ENCODE data around the gene MASP1.

The MASP1 gene

GRCh38 chr3:187266691-187267090 is 24.8 kb downstream of the MASP1 start:
- Mint-ChIP-seq H3K27me3 (peaks cover 41 to 77% of the 10 kb centered on the region in 2 donors), H3K4me1 (ENCODE audit: low read depth in 2 of 2) (no peaks in the 10 kb centered on the region), H3K36me3 (ENCODE audit: insufficient read depth) (peaks cover 2% of the 10 kb centered on the region), H3K4me3 (no peak overlapping the region), H3K27ac (no peak overlapping the region), H3K9me3 (no peaks in the 10 kb centered on the region)
- ATAC-seq (replicated peaks) (no peak), DNase-seq (no peak)

- no peaks in the 10 kb centered on the region for H3K4me1 Mint-ChIP-seq (ENCODE audit: low read depth in 2 of 2)
- no peaks in the 10 kb centered on the region for H3K9me3 Mint-ChIP-seq
- peaks cover 2% of the 10 kb centered on the region for H3K36me3 Mint-ChIP-seq (ENCODE audit: insufficient read depth)
- DNase-seq (no peak), ATAC-seq (replicated peaks) (no peak)
- H3K27ac Mint-ChIP-seq: no peak overlapping the region
- peaks cover 39 to 81% of the 10 kb centered on the region in 2 donors for H3K27me3 Mint-ChIP-seq
- H3K4me3 Mint-ChIP-seq: no peak overlapping the region
Observed at GRCh38 chr3:187265461-187265955, 26.0 kb downstream of the MASP1 start.

GRCh38 chr3:187264911-187265310 is 26.6 kb downstream of the MASP1 start:
- Mint-ChIP-seq H3K4me1 (ENCODE audit: low read depth in 2 of 2) (no peaks in the 10 kb centered on the region), H3K4me3 (no peak overlapping the region), H3K9me3 (no peaks in the 10 kb centered on the region), H3K36me3 (ENCODE audit: insufficient read depth) (peaks cover 2% of the 10 kb centered on the region), H3K27ac (no peak overlapping the region), H3K27me3 (peaks cover 37 to 81% of the 10 kb centered on the region in 2 donors)
- ATAC-seq (replicated peaks) (no peak), DNase-seq (no peak)

GRCh38 chr3:187264021-187264420 is 27.5 kb downstream of the MASP1 start:
- no peaks in the 10 kb centered on the region for H3K9me3 Mint-ChIP-seq

GRCh38 chr3:187263270-187263669 is 28.3 kb downstream of the MASP1 start:
- Mint-ChIP-seq H3K4me3 (no peak overlapping the region), H3K36me3 (ENCODE audit: insufficient read depth) (peaks cover 2% of the 10 kb centered on the region), H3K27ac (no peak overlapping the region), H3K4me1 (ENCODE audit: low read depth in 2 of 2) (no peaks in the 10 kb centered on the region), H3K27me3 (peaks cover 51 to 83% of the 10 kb centered on the region in 2 donors), H3K9me3 (no peaks in the 10 kb centered on the region)
- no peak for DNase-seq
- ATAC-seq (replicated peaks): no peak

More at GRCh38 chr3:187264021-187264420, 27.5 kb downstream of the MASP1 start:
- Mint-ChIP-seq H3K27me3 (peaks cover 44 to 82% of the 10 kb centered on the region in 2 donors), H3K36me3 (ENCODE audit: insufficient read depth) (peaks cover 2% of the 10 kb centered on the region), H3K4me3 (no peak overlapping the region), H3K4me1 (ENCODE audit: low read depth in 2 of 2) (no peaks in the 10 kb centered on the region), H3K27ac (no peak overlapping the region)
- no peak for DNase-seq
- no peak for ATAC-seq (replicated peaks)

GRCh38 chr3:187262360-187262759 is 29.2 kb downstream of the MASP1 start:
- no peak for ATAC-seq (replicated peaks)
- no peak overlapping the region for H3K4me3 Mint-ChIP-seq
- no peaks in the 10 kb centered on the region for H3K4me1 Mint-ChIP-seq (ENCODE audit: low read depth in 2 of 2)
- H3K27ac Mint-ChIP-seq: no peak overlapping the region
- H3K36me3 Mint-ChIP-seq (ENCODE audit: insufficient read depth): peaks cover 2% of the 10 kb centered on the region
- H3K27me3 Mint-ChIP-seq: peaks cover 45 to 83% of the 10 kb centered on the region in 2 donors
- no peak for DNase-seq
- H3K9me3 Mint-ChIP-seq: no peaks in the 10 kb centered on the region

GRCh38 chr3:187261541-187261969 is 30.0 kb downstream of the MASP1 start:
- DNase-seq: no peak
- no peaks in the 10 kb centered on the region for H3K4me1 Mint-ChIP-seq (ENCODE audit: low read depth in 2 of 2)
- peaks cover 44 to 86% of the 10 kb centered on the region in 2 donors for H3K27me3 Mint-ChIP-seq

GRCh38 chr3:187259171-187259570 is 32.4 kb downstream of the MASP1 start:
- Mint-ChIP-seq H3K4me3 (no peak overlapping the region), H3K27me3 (peaks cover 26 to 80% of the 10 kb centered on the region in 2 donors), H3K27ac (no peak overlapping the region), H3K9me3 (no peaks in the 10 kb centered on the region), H3K4me1 (ENCODE audit: low read depth in 2 of 2) (no peaks in the 10 kb centered on the region), H3K36me3 (ENCODE audit: insufficient read depth) (peaks cover 2% of the 10 kb centered on the region)
- DNase-seq (no peak), ATAC-seq (replicated peaks) (no peak)

More at GRCh38 chr3:187261541-187261969, 30.0 kb downstream of the MASP1 start:
- Mint-ChIP-seq H3K36me3 (ENCODE audit: insufficient read depth) (peaks cover 2% of the 10 kb centered on the region), H3K4me3 (no peak overlapping the region), H3K27ac (no peak overlapping the region), H3K9me3 (no peaks in the 10 kb centered on the region)
- ATAC-seq (replicated peaks): no peak

- ATAC-seq (replicated peaks) (no peak), DNase-seq (no peak)
- Mint-ChIP-seq H3K27ac (no peak overlapping the region), H3K9me3 (no peaks in the 10 kb centered on the region), H3K4me3 (no peak overlapping the region), H3K36me3 (ENCODE audit: insufficient read depth) (peaks cover 2% of the 10 kb centered on the region), H3K4me1 (ENCODE audit: low read depth in 2 of 2) (no peaks in the 10 kb centered on the region), H3K27me3 (peaks cover 26 to 86% of the 10 kb centered on the region in 2 donors)
Observed at GRCh38 chr3:187257992-187258692, 33.4 kb downstream of the MASP1 start.

GRCh38 chr3:187257471-187257870 is 34.1 kb downstream of the MASP1 start:
- H3K27ac Mint-ChIP-seq: no peak overlapping the region
- no peaks in the 10 kb centered on the region for H3K4me1 Mint-ChIP-seq (ENCODE audit: low read depth in 2 of 2)
- H3K9me3 Mint-ChIP-seq: no peaks in the 10 kb centered on the region
- H3K4me3 Mint-ChIP-seq: no peak overlapping the region
- DNase-seq (no peak), ATAC-seq (replicated peaks) (no peak)
- peaks cover 30 to 86% of the 10 kb centered on the region in 2 donors for H3K27me3 Mint-ChIP-seq
- H3K36me3 Mint-ChIP-seq (ENCODE audit: insufficient read depth): peaks cover under 1% of the 10 kb centered on the region

- peaks cover 30 to 82% of the 10 kb centered on the region in 2 donors for H3K27me3 Mint-ChIP-seq
- H3K4me3 Mint-ChIP-seq: no peak overlapping the region
- no peak for DNase-seq
- no peaks in the 10 kb centered on the region for H3K36me3 Mint-ChIP-seq (ENCODE audit: insufficient read depth)
- H3K4me1 Mint-ChIP-seq (ENCODE audit: low read depth in 2 of 2): no peaks in the 10 kb centered on the region
- no peak for ATAC-seq (replicated peaks)
- no peak overlapping the region for H3K27ac Mint-ChIP-seq
- no peaks in the 10 kb centered on the region for H3K9me3 Mint-ChIP-seq
Observed at GRCh38 chr3:187256051-187256616, 35.4 kb downstream of the MASP1 start.

GRCh38 chr3:187255314-187255713 is 36.2 kb downstream of the MASP1 start:
- no peak for ATAC-seq (replicated peaks)
- no peak overlapping the region for H3K4me3 Mint-ChIP-seq
- no peaks in the 10 kb centered on the region for H3K9me3 Mint-ChIP-seq
- DNase-seq: no peak
- H3K4me1 Mint-ChIP-seq (ENCODE audit: low read depth in 2 of 2): no peaks in the 10 kb centered on the region
- no peaks in the 10 kb centered on the region for H3K36me3 Mint-ChIP-seq (ENCODE audit: insufficient read depth)
- peaks cover 30 to 74% of the 10 kb centered on the region in 2 donors for H3K27me3 Mint-ChIP-seq
- H3K27ac Mint-ChIP-seq: no peak overlapping the region

GRCh38 chr3:187252311-187252710 is 39.2 kb downstream of the MASP1 start:
- H3K36me3 Mint-ChIP-seq (ENCODE audit: insufficient read depth): no peaks in the 10 kb centered on the region
- H3K9me3 Mint-ChIP-seq: no peaks in the 10 kb centered on the region
- H3K4me3 Mint-ChIP-seq: no peak overlapping the region
- H3K27me3 Mint-ChIP-seq: peaks cover 32 to 73% of the 10 kb centered on the region in 2 donors
- peaks cover 0 to 2% of the 10 kb centered on the region in 2 donors for H3K4me1 Mint-ChIP-seq (ENCODE audit: low read depth in 2 of 2)
- DNase-seq (no peak), ATAC-seq (replicated peaks) (no peak)
- no peak overlapping the region for H3K27ac Mint-ChIP-seq

GRCh38 chr3:187251599-187251998 is 39.9 kb downstream of the MASP1 start:
- DNase-seq (no peak), ATAC-seq (replicated peaks) (no peak)
- Mint-ChIP-seq H3K27ac (no peak overlapping the region), H3K4me1 (ENCODE audit: low read depth in 2 of 2) (peaks cover 0 to 5% of the 10 kb centered on the region in 2 donors), H3K4me3 (no peak overlapping the region), H3K9me3 (no peaks in the 10 kb centered on the region), H3K36me3 (ENCODE audit: insufficient read depth) (no peaks in the 10 kb centered on the region), H3K27me3 (peaks cover 36 to 74% of the 10 kb centered on the region in 2 donors)

Measured in effector memory CD8-positive, alpha-beta T cell (primary cell).